C4-2B (cell line): ENCODE data around the gene KIF4B.
"Not testable (repeated sequence)": the region's sequence is repeated elsewhere in the genome, so short reads cannot be mapped to it uniquely, and the experiment has no call there.

Experiments used
- H3K27ac ChIP-seq: fragments of 450-650 bp; 2 replicates; pipeline ENCODE4 v1.5.1; 2017
- CTCF ChIP-seq: fragments of 450-650 bp; conservative IDR thresholded peaks from 2 replicates; pipeline ENCODE4 v1.5.1; 2017; ENCODE audit warnings: mild to moderate bottlenecking
- ZFX ChIP-seq: fragments of 450-650 bp; IDR thresholded peaks from 2 replicates; pipeline ENCODE4 v1.6.1; 2017

Gene KIF4B

GRCh38 chr5:154971501-154971900 is 42.1 kb upstream of the KIF4B start:
- no peak overlapping the region for H3K27ac ChIP-seq
- no peak for TF ChIP-seq ZFX
- no peak for TF ChIP-seq CTCF

GRCh38 chr5:154972476-154973080 is 41.0 kb upstream of the KIF4B start:
- TF ChIP-seq CTCF, result peak; percentile 81
- no peak for TF ChIP-seq ZFX
- H3K27ac ChIP-seq, result no peak overlapping the region

GRCh38 chr5:154976082-154976481 is 37.5 kb upstream of the KIF4B start:
- H3K27ac ChIP-seq, result not testable (repeated sequence)

GRCh38 chr5:154977409-154977808 is 36.1 kb upstream of the KIF4B start:
- TF ChIP-seq ZFX (no peak), CTCF (no peak)

GRCh38 chr5:154978294-154978693 is 35.3 kb upstream of the KIF4B start:
- not testable (repeated sequence) for H3K27ac ChIP-seq

More at GRCh38 chr5:154977409-154977808, 36.1 kb upstream of the KIF4B start:
- H3K27ac ChIP-seq, result no peak overlapping the region

- TF ChIP-seq CTCF (no peak), ZFX (no peak)
- H3K27ac ChIP-seq, result no peak overlapping the region
Observed at GRCh38 chr5:154984946-154985516, 28.5 kb upstream of the KIF4B start.

GRCh38 chr5:154986151-154986550 is 27.4 kb upstream of the KIF4B start:
- H3K27ac ChIP-seq, result no peak overlapping the region
- no peak for TF ChIP-seq ZFX
- no peak for TF ChIP-seq CTCF

GRCh38 chr5:154989626-154990025 is 23.9 kb upstream of the KIF4B start:
- TF ChIP-seq CTCF (no peak), ZFX (no peak)
- no peak overlapping the region for H3K27ac ChIP-seq
